ENCODE results near the gene CCT3. TPM values are rescaled to one million over a fixed set of nuclear protein-coding genes. Genes with fewer than 3 reads are reported as not detected.
A peak's percentile ranks its signal among the peaks of the same experiment; 100 is the strongest.

The CCT3 gene
- total and polyA plus RNA-seq, 10 of the 15 experiments (the other 5 are each of a cell fraction or from before 2014, with no cell fraction given) = 319 to 585 (median 427) TPM

DNA sequence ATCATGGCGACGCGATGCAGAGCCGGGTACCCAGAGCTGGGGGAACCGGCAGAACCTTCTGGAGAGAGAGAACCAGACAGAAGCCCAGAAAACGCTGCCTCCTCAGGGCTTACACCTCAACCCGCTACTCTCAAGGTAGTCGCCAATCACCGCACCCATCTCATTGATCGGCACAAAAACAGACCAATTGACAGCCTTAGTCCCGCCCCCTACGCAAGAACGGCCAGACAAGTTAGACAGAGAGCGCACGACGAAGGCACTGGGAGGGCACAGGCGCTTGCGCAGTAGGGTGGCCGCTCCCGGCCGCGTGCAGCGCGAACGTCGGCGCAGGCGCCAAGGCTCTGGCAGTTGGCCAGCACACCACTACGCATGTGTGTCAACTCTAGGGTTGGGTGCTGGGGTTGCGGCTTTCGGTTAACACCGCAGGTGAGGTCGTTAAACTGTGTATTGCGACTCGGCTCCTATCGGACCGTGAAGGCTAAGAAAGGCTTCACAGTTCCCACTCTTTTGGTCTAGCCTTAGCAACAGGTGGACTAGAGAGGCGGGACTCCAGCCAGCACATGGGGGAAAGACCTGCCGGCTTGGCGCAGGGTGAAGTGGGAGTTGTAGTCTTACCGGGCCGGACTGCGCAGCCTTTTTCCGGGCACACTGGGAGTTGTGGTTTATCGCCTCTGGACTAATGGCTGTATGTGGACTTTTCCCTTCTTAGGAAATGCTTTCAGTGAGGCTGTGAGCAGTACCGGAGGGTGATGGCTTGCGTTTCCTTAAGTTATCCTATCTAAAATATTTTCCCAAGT lies at the start of gene CCT3, which contains the start of gene TSACC (continued):
- TF ChIP-seq CEBPB (IDR thresholded peaks at IDR 0.05; ENCODE audit: borderline replicate concordance in 1 of 2, low read depth in 2 of 2, low read length in 2 of 2) = no peak
- TF ChIP-seq RB1 (IDR thresholded peaks at IDR 0.05; ENCODE audit: borderline replicate concordance) = no peak
- no peak for TF ChIP-seq MTA3 (IDR thresholded peaks at IDR 0.05; ENCODE audit: borderline replicate concordance, low read length)
- peak; percentile 89 for TF ChIP-seq YY1 (IDR thresholded peaks at IDR 0.05; ENCODE audit: low read depth, low read length)
- TF ChIP-seq, protein P1, sequence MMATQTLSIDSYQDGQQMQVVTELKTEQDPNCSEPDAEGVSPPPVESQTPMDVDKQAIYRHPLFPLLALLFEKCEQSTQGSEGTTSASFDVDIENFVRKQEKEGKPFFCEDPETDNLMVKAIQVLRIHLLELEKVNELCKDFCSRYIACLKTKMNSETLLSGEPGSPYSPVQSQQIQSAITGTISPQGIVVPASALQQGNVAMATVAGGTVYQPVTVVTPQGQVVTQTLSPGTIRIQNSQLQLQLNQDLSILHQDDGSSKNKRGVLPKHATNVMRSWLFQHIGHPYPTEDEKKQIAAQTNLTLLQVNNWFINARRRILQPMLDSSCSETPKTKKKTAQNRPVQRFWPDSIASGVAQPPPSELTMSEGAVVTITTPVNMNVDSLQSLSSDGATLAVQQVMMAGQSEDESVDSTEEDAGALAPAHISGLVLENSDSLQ (IDR thresholded peaks at IDR 0.05) = peak; percentile 100
- TF ChIP-seq IKZF1 (conservative IDR thresholded peaks at IDR 0.05) = peak; percentile 95
- no peak for TF ChIP-seq TARDBP (IDR thresholded peaks at IDR 0.05; ENCODE audit: borderline replicate concordance)
- TF ChIP-seq, protein P2, sequence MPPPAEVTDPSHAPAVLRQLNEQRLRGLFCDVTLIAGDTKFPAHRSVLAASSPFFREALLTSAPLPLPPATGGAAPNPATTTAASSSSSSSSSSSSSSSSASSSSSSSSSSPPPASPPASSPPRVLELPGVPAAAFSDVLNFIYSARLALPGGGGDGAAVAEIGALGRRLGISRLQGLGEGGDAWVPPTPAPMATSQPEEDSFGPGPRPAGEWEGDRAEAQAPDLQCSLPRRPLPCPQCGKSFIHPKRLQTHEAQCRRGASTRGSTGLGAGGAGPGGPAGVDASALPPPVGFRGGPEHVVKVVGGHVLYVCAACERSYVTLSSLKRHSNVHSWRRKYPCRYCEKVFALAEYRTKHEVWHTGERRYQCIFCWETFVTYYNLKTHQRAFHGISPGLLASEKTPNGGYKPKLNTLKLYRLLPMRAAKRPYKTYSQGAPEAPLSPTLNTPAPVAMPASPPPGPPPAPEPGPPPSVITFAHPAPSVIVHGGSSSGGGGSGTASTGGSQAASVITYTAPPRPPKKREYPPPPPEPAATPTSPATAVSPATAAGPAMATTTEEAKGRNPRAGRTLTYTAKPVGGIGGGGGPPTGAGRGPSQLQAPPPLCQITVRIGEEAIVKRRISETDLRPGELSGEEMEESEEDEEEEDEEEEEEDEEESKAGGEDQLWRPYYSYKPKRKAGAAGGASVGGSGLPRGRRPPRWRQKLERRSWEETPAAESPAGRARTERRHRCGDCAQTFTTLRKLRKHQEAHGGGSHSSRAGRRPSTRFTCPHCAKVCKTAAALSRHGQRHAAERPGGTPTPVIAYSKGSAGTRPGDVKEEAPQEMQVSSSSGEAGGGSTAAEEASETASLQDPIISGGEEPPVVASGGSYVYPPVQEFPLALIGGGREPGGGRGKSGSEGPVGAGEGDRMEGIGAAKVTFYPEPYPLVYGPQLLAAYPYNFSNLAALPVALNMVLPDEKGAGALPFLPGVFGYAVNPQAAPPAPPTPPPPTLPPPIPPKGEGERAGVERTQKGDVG (CRISPR knock-in tag; IDR thresholded peaks at IDR 0.05) = no peak
- TF ChIP-seq, protein P3, sequence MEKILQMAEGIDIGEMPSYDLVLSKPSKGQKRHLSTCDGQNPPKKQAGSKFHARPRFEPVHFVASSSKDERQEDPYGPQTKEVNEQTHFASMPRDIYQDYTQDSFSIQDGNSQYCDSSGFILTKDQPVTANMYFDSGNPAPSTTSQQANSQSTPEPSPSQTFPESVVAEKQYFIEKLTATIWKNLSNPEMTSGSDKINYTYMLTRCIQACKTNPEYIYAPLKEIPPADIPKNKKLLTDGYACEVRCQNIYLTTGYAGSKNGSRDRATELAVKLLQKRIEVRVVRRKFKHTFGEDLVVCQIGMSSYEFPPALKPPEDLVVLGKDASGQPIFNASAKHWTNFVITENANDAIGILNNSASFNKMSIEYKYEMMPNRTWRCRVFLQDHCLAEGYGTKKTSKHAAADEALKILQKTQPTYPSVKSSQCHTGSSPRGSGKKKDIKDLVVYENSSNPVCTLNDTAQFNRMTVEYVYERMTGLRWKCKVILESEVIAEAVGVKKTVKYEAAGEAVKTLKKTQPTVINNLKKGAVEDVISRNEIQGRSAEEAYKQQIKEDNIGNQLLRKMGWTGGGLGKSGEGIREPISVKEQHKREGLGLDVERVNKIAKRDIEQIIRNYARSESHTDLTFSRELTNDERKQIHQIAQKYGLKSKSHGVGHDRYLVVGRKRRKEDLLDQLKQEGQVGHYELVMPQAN (conservative IDR thresholded peaks at IDR 0.05) = 0 out of 2 replicates have a peak, but pooled peaks have one; percentile 63
- TF ChIP-seq SUZ12 (IDR thresholded peaks at IDR 0.05; ENCODE audit: unreplicated experiment) = no peak
- TF ChIP-seq, protein P4, sequence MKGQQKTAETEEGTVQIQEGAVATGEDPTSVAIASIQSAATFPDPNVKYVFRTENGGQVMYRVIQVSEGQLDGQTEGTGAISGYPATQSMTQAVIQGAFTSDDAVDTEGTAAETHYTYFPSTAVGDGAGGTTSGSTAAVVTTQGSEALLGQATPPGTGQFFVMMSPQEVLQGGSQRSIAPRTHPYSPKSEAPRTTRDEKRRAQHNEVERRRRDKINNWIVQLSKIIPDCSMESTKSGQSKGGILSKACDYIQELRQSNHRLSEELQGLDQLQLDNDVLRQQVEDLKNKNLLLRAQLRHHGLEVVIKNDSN (IDR thresholded peaks at IDR 0.05; ENCODE audit: borderline replicate concordance, extremely low read length, insufficient read depth, low read depth, low read length) = peak; percentile 57
- TF ChIP-seq, protein P5, sequence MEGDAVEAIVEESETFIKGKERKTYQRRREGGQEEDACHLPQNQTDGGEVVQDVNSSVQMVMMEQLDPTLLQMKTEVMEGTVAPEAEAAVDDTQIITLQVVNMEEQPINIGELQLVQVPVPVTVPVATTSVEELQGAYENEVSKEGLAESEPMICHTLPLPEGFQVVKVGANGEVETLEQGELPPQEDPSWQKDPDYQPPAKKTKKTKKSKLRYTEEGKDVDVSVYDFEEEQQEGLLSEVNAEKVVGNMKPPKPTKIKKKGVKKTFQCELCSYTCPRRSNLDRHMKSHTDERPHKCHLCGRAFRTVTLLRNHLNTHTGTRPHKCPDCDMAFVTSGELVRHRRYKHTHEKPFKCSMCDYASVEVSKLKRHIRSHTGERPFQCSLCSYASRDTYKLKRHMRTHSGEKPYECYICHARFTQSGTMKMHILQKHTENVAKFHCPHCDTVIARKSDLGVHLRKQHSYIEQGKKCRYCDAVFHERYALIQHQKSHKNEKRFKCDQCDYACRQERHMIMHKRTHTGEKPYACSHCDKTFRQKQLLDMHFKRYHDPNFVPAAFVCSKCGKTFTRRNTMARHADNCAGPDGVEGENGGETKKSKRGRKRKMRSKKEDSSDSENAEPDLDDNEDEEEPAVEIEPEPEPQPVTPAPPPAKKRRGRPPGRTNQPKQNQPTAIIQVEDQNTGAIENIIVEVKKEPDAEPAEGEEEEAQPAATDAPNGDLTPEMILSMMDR (IDR thresholded peaks at IDR 0.05 in 2 of 3, conservative IDR thresholded peaks at IDR 0.05 in 1 of 3; ENCODE audit: control insufficient read depth in 2 of 3, extremely low read depth in 1 of 3, insufficient read depth in 1 of 3, low read depth in 3 of 3, low read length in 3 of 3) = no peak
- no peak for TF ChIP-seq ZNF384 (IDR thresholded peaks at IDR 0.05; ENCODE audit: borderline replicate concordance, low read depth, low read length)
- TF ChIP-seq EP300 (IDR thresholded peaks at IDR 0.05; ENCODE audit: borderline replicate concordance in 1 of 2, control insufficient read depth in 1 of 2, low read depth in 2 of 2, low read length in 2 of 2) = peak; percentile 45 to 75; a peak in 1 of 4 replicates
- peak; percentile 18; the same call in 1 of the 2 replicates for TF ChIP-seq EED (IDR thresholded peaks at IDR 0.05; ENCODE audit: low read depth)

Data from GM12878 (cell line).